Muscle layer of colon (tissue), 2 donors: ENCODE data around the gene GPR176.

Source experiments
- H3K27ac ChIP-seq: one replicate; pipeline ENCODE4 v1.7.0; 2013; ENCODE audit warnings: low read depth, mild to moderate bottlenecking, low read length, moderate library complexity
- H3K27me3 ChIP-seq, 2 donors: one replicate each; pipeline ENCODE4 v1.7.0; 2013; ENCODE audit warnings: low read length in 2 of 2, mild to moderate bottlenecking in 2 of 2; ENCODE audit not compliant: insufficient read depth in 2 of 2, control insufficient read depth in 1 of 2
- H3K36me3 ChIP-seq: one replicate; pipeline ENCODE4 v1.7.0; 2013; ENCODE audit warnings: mild to moderate bottlenecking, low read length; ENCODE audit not compliant: insufficient read depth
- H3K4me1 ChIP-seq: one replicate; pipeline ENCODE4 v1.7.0; 2013; ENCODE audit warnings: mild to moderate bottlenecking, low read length; ENCODE audit not compliant: insufficient read depth
- H3K4me3 ChIP-seq, 2 donors: one replicate each; pipeline ENCODE4 v1.7.0; 2013; ENCODE audit warnings: low read length in 2 of 2, low read depth in 1 of 2, mild to moderate bottlenecking in 1 of 2, moderate library complexity in 1 of 2
- H3K9ac ChIP-seq: one replicate; pipeline ENCODE4 v1.7.0; 2013; ENCODE audit warnings: low read length
- H3K9me3 ChIP-seq: one replicate; pipeline ENCODE4 v1.7.0; 2013; ENCODE audit warnings: mild to moderate bottlenecking, low read length
- donor health status: abdominal sarcoma.
- donor health status: Adenocarcinoma of cecum.

The GPR176 gene

DNA sequence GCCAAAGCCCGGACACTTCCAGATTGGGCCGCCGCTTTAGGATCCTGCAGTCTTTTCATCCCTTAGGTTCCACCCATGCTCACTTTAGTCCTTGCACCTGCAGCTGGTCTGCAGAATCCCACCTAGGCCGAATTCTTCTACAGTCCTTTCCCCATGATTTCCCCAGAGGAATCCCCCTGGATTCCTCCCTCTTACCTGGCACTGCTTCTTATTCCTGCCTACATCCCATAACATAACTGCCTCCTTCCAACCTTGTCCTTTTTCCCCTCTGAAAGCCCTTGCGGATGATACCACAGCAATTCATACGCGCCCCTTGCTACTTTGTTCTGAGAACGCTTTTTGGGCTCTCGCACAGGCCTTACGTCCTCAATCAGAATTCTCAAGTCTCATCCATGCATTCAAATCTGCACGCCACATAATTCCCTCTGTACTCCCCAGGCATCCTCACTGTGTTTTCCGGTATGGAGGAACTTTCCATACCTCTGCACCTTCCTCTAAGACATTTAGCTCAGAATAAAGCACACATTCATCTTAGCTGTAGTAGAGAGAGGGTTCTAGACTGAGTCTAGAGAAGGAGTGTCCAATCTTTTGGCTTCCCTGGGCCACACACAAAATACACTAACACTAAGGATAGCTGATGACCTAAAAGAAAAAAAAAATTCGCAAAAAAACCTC lies 14.5 kb upstream of the GPR176 start:
- peaks cover 7% of the 10 kb centered on the region for H3K36me3 ChIP-seq
- H3K9me3 ChIP-seq: no peaks in the 10 kb centered on the region
- H3K27ac ChIP-seq: peak overlapping the region; percentile 87
- peaks cover 25% of the 10 kb centered on the region for H3K4me1 ChIP-seq
- peak overlapping the region; percentile 62 to 91 for H3K4me3 ChIP-seq
- H3K27me3 ChIP-seq: no peaks in the 10 kb centered on the region
- H3K9ac ChIP-seq: peak overlapping the region; percentile 67

DNA sequence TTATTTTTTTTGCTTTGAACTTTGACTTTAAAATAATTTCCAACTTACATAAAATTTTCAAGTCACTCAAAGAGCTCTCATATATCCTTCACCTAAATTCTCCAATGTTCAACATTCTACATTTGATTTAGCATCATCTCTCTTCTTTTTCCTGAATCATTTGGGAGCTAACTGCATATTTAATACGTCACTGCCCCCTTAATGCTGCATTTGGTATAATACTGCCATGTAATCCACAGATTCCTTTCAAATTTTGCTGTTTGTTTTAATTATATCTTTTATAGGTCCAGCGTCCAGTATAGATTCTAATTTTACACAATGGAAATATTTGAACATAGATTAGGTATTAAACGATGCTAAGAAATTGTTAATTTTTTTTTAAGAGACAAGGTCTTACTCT lies 11.5 kb upstream of the GPR176 start:
- no peak overlapping the region for H3K4me3 ChIP-seq
- peaks cover 16% of the 10 kb centered on the region for H3K4me1 ChIP-seq
- no peak overlapping the region for H3K27ac ChIP-seq
- H3K27me3 ChIP-seq: no peaks in the 10 kb centered on the region
- H3K9ac ChIP-seq: no peak overlapping the region
- H3K36me3 ChIP-seq: peaks cover 7% of the 10 kb centered on the region
- no peaks in the 10 kb centered on the region for H3K9me3 ChIP-seq

DNA sequence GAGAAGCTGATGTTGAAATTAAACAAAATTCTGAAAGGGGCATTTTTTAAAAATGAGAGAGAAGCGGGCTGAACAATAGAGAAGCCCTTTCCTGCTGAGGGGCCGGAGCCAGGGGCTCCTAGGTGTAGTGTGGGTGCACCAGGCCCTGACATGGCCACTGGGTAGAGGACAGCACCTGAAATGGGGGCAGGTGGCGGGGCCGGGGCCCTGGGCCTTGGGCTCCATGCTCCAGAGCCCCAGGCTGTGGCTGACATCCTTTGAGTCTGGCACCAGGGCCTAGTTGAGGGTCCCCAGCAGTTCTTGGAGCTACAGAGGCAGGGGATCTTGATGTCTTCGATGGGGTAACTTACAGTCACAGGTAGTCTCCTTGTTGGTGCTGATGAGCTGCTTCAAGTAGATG lies 6.5 kb upstream of the GPR176 start:
- H3K27me3 ChIP-seq: no peaks in the 10 kb centered on the region

DNA sequence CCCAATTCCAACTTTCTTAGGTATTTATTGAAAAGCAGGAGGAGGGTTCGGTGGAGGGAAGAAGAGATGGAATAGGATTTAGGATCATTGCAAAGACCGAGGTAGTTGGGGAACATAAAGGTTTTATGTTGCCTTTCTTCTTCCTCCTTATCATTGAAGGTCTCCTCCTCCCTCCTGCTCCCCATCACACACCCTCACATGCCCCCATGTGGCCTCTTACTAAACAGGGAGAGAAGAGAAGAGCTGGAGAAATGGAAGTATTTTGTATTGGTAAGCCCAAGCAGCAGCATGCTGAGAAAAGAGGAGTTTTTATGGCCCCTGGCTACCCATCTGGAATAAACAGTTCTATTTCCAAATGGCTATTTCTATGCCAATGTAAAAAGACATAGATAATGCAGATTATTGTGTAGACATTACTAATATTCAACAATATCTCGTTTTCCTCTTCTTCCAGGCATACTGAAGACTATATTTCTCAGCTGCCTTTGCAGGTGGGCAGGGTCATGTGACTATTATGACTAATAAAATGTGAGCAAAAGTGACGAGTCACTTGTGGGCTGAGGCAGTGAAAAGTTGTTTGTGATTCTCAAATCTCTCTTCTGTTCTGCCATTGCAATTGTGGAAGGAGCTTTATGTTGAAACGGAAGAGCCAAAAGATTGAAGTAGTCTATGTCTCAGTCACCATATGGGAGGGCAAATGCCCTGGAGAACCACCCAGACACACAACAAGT lies 5.2 kb upstream of the GPR176 start:
- Histone ChIP-seq H3K27me3 (peaks cover 0 to 3% of the 10 kb centered on the region in 2 donors), H3K27ac (no peak overlapping the region), H3K36me3 (no peaks in the 10 kb centered on the region), H3K4me1 (no peaks in the 10 kb centered on the region), H3K4me3 (no peak overlapping the region), H3K9me3 (no peaks in the 10 kb centered on the region), H3K9ac (no peak overlapping the region)

More for the DNA sequence above, 6.5 kb upstream of the GPR176 start:
- no peaks in the 10 kb centered on the region for H3K36me3 ChIP-seq
- H3K4me1 ChIP-seq: no peaks in the 10 kb centered on the region
- no peaks in the 10 kb centered on the region for H3K9me3 ChIP-seq
- no peak overlapping the region for H3K4me3 ChIP-seq
- no peak overlapping the region for H3K27ac ChIP-seq
- H3K9ac ChIP-seq: no peak overlapping the region

DNA sequence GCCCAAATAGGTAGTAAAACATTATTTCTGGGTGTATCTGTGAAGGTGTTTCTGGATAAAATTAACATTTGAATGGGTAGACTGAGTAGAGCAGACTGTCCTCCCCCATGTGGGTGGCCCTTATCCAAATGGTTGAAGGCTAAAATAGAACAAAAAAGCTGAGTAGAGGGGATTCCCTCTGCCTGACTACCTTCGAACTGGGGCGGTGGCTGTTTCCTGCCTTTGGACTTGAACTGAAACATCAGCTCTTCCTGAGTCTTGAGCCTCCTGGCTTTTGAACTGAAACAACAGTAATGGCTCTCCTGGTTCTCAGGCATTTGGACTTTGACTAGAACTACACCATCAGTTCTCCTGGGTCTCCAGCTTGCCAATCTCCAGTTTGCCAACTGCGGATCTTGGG lies 4.4 kb upstream of the GPR176 start:
- Histone ChIP-seq H3K27me3 (peaks cover 0 to 12% of the 10 kb centered on the region in 2 donors), H3K27ac (no peak overlapping the region), H3K9ac (no peak overlapping the region), H3K36me3 (no peaks in the 10 kb centered on the region), H3K4me3 (no peak overlapping the region), H3K4me1 (no peaks in the 10 kb centered on the region), H3K9me3 (no peaks in the 10 kb centered on the region)

DNA sequence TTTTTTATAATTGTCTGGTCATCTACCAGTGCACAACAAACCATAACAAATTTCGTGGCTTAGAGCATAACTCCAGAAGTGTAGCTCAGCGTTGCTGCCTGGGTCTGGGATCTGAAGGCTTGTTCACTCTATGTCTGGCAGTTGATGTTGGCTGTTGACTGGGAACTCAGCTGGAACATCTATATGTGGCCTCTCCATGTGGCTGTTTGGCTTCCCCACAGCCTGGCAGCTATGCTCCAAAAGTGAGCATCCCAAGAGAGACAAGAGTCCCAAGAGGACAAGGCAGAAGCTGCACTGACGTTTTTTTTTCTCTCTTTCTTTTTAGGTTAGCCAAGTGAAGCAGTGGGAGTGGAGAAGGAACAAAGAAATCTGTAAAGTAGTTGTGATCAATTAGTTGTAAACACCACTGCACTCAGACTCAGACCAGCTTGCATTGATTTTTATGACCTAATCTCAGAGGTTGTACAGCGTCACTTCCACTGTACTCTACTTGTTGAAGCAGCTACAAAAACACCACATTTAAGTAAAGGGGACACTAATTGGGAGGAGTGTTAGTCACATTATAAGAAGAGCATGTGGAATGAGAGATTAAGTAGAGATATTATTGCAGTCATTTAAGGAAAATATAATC lies 2.5 kb upstream of the GPR176 start:
- peaks cover 4% of the 10 kb centered on the region for H3K4me1 ChIP-seq
- no peak overlapping the region for H3K27ac ChIP-seq
- no peak overlapping the region for H3K9ac ChIP-seq

DNA sequence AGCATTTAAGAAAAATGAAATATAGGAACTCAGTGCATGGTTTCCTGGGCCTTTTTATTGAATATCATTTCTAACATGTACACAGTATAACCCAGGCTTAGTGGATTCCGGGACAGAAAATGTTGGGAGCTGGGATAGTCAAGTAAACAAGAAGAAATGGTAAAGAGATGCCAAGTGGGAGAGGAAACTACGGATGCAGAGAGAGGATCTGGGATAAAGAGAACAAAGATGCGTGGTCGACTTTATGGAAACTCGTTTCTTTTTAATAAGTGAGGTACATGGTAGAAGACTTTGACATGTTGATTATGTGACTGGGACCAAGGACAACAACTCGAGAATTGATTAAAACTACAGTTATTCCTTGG lies 1.2 kb upstream of the GPR176 start:
- Histone ChIP-seq H3K27ac (no peak overlapping the region), H3K4me1 (peaks cover 4% of the 10 kb centered on the region), H3K9ac (peak overlapping the region; percentile 61), H3K4me3 (peak overlapping the region; percentile 62 to 84), H3K36me3 (no peaks in the 10 kb centered on the region), H3K27me3 (peaks cover 0 to 12% of the 10 kb centered on the region in 2 donors), H3K9me3 (no peaks in the 10 kb centered on the region)

More for the DNA sequence above, 2.5 kb upstream of the GPR176 start:
- no peaks in the 10 kb centered on the region for H3K36me3 ChIP-seq
- H3K4me3 ChIP-seq: no peak overlapping the region
- H3K27me3 ChIP-seq: peaks cover 0 to 12% of the 10 kb centered on the region in 2 donors
- H3K9me3 ChIP-seq: no peaks in the 10 kb centered on the region

DNA sequence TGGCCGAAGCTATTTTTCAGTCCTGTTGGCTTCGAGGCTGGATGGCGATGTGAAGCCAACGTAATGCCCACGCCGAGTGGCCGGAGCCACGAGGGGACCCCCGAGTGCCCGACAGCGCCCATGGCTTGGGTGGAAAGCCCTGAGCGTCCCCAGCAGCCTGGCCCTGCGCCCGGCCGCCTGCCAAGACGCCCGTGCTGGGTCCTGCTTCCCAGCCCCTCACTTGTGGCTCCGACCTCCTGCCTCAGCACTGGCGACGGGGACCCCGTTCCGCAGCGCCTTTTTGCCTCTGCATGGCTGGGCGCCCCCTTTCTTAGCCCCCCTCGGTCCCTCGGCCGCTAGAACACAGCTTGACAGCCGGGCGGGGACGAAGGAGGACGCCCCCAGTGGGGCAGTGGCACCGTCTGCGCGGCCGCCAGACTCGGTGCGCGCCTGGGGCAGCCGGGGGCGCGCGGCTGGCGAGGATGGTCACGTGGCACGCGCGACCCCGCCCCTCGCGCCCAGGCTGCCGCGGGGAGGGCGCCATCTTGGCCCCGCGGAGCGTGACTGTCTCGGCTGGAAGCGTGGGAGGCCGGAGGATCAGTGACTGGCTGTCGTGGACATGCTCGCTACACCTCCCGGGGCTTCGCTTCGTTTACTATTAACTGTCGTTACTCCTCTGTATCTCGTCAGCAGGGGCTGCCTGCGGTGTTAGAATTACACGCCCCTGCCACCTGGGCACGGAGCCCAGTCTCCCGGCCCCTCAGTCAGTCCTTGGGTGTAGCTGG lies 626 bp upstream of the GPR176 start:
- H3K27ac ChIP-seq: no peak overlapping the region
- H3K36me3 ChIP-seq: no peaks in the 10 kb centered on the region
- H3K9me3 ChIP-seq: no peaks in the 10 kb centered on the region
- peak overlapping the region; percentile 61 for H3K9ac ChIP-seq
- H3K4me3 ChIP-seq: peak overlapping the region; percentile 62 to 84
- H3K4me1 ChIP-seq: peaks cover 4% of the 10 kb centered on the region
- H3K27me3 ChIP-seq: peaks cover 0 to 12% of the 10 kb centered on the region in 2 donors

DNA sequence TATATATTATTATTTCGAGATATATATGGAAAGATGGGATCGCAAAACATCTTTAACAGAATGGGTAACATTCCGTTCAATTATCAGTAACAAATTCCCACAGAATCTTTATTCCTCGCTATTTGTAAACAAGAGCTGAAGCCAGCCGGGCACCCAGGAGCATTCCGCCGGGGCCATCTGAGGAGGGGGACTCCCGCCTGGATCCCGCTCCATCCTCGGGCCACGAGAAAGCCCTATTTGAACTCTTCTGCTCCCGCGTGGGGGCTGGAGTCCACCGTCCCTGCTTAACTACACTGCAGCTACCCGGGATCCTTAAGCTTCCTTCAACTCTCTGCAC lies 687 bp downstream of the GPR176 start:
- Histone ChIP-seq H3K36me3 (no peaks in the 10 kb centered on the region), H3K4me3 (peak overlapping the region; percentile 62 to 84), H3K9ac (no peak overlapping the region), H3K27ac (no peak overlapping the region), H3K4me1 (peaks cover 4% of the 10 kb centered on the region), H3K9me3 (no peaks in the 10 kb centered on the region), H3K27me3 (peaks cover 0 to 12% of the 10 kb centered on the region in 2 donors)

DNA sequence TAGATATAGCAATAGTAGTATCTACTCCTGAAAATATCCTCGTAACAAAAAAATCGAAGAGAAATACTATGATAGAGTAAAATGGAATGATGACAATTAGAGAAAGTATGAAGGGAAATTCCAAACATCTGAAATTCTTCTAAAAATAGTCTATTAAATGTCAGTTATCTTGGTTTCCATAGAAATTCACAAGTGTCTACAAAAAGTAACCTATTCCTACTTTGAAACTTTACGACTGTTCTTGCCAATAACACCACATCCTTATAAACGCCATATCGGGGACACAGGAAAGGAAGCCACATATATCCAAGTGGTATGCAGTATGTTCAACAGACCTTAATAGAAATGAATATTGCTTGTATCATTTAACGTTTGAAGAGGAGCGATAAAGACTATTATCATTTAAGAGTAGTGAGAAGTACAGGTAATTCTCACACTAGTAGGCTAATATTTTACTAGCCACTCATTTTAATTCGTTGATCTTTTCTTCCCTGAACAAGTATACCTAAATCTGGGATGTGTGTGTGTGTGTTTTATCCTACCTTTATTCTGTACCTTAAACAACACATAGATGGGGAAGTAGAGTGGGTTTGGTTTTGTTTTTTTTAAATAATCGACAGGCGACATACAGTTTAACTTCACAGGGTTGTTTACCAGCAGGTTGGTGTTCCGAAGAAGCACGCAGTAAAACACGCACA lies 1.2 kb downstream of the GPR176 start:
- H3K36me3 ChIP-seq: no peaks in the 10 kb centered on the region
- no peak overlapping the region for H3K27ac ChIP-seq
- H3K4me3 ChIP-seq: peak overlapping the region in 1 of 2 donors; percentile 62
- no peaks in the 10 kb centered on the region for H3K9me3 ChIP-seq
- H3K4me1 ChIP-seq: peaks cover 4% of the 10 kb centered on the region
- peaks cover 0 to 12% of the 10 kb centered on the region in 2 donors for H3K27me3 ChIP-seq
- no peak overlapping the region for H3K9ac ChIP-seq

DNA sequence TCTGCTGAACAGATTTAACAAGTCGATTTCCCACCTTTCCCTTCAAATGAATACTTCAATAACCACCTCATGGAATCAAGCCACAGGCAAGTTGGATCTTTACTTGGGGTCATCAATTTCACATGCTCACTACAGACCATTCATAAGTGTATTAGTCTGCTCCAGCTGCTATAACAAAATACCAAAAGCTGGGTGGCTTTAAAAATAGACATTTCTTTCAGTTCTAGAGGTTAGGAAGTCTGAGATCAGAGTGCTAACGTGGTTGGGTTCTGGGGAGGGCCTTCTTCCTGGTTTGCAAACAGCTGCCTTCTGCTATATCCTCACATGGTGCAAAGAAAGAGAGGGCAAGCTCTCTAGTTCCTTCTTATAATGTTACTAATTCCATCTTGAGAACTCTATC lies 5.1 kb downstream of the GPR176 start:
- H3K36me3 ChIP-seq: no peaks in the 10 kb centered on the region
- H3K27ac ChIP-seq: no peak overlapping the region
- H3K27me3 ChIP-seq: peaks cover 0 to 6% of the 10 kb centered on the region in 2 donors
- no peak overlapping the region for H3K9ac ChIP-seq
- H3K4me3 ChIP-seq: no peak overlapping the region
- no peaks in the 10 kb centered on the region for H3K9me3 ChIP-seq
- peaks cover 4% of the 10 kb centered on the region for H3K4me1 ChIP-seq
